ENCODE results near the gene MAML3.

MAML3 gene

GRCh38 chr4:140046016-140046415 is 108.0 kb downstream of the MAML3 start:
- Histone ChIP-seq H3K4me1 (ENCODE audit: control insufficient read depth, low read length) (peaks cover 31% of the 10 kb centered on the region), H3K4me3 (ENCODE audit: low read length) (no peak overlapping the region), H3K36me3 (ENCODE audit: control insufficient read depth, low read length) (no peaks in the 10 kb centered on the region), H3K27ac (ENCODE audit: low read depth, low read length) (no peak overlapping the region), H3K9me3 (ENCODE audit: control insufficient read depth, insufficient read depth, low read length) (no peaks in the 10 kb centered on the region), H3K9me2 (replicated peaks; ENCODE audit: control insufficient read depth, low read length) (no peaks in the 10 kb centered on the region), H3K4me2 (ENCODE audit: low read length) (no peak overlapping the region), H4K20me1 (ENCODE audit: control insufficient read depth, insufficient read depth, low read depth, low read length) (no peaks in the 10 kb centered on the region), H3F3A (ENCODE audit: control insufficient read depth, insufficient read depth) (no peaks in the 10 kb centered on the region; the same call in 1 of the 2 replicates), H3K27me3 (ENCODE audit: control insufficient read depth, low read length) (no peaks in the 10 kb centered on the region), H3K79me2 (ENCODE audit: control insufficient read depth, low read length) (peaks cover 11% of the 10 kb centered on the region; the same call in 1 of the 2 replicates)
- TF ChIP-seq, protein P1, sequence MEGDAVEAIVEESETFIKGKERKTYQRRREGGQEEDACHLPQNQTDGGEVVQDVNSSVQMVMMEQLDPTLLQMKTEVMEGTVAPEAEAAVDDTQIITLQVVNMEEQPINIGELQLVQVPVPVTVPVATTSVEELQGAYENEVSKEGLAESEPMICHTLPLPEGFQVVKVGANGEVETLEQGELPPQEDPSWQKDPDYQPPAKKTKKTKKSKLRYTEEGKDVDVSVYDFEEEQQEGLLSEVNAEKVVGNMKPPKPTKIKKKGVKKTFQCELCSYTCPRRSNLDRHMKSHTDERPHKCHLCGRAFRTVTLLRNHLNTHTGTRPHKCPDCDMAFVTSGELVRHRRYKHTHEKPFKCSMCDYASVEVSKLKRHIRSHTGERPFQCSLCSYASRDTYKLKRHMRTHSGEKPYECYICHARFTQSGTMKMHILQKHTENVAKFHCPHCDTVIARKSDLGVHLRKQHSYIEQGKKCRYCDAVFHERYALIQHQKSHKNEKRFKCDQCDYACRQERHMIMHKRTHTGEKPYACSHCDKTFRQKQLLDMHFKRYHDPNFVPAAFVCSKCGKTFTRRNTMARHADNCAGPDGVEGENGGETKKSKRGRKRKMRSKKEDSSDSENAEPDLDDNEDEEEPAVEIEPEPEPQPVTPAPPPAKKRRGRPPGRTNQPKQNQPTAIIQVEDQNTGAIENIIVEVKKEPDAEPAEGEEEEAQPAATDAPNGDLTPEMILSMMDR (IDR thresholded peaks at IDR 0.05; ENCODE audit: low read depth, low read length, poor library complexity, severe bottlenecking), result no peak
- no peak for TF ChIP-seq EZH2phosphoT487 (IDR thresholded peaks at IDR 0.05; ENCODE audit: borderline replicate concordance, low read length)

GRCh38 chr4:140044337-140044902 is 109.6 kb downstream of the MAML3 start:
- Histone ChIP-seq H3K4me2 (ENCODE audit: low read length) (no peak overlapping the region), H3K4me1 (ENCODE audit: control insufficient read depth, low read length) (peaks cover 15% of the 10 kb centered on the region), H3K9me2 (replicated peaks; ENCODE audit: control insufficient read depth, low read length) (no peaks in the 10 kb centered on the region), H4K20me1 (ENCODE audit: control insufficient read depth, insufficient read depth, low read depth, low read length) (no peaks in the 10 kb centered on the region), H3K4me3 (ENCODE audit: low read length) (no peak overlapping the region), H3K27ac (ENCODE audit: low read depth, low read length) (no peak overlapping the region), H3K79me2 (ENCODE audit: control insufficient read depth, low read length) (no peaks in the 10 kb centered on the region), H3F3A (ENCODE audit: control insufficient read depth, insufficient read depth) (no peaks in the 10 kb centered on the region), H3K27me3 (ENCODE audit: control insufficient read depth, low read length) (no peaks in the 10 kb centered on the region), H3K9me3 (ENCODE audit: control insufficient read depth, insufficient read depth, low read length) (no peaks in the 10 kb centered on the region), H3K36me3 (ENCODE audit: control insufficient read depth, low read length) (no peaks in the 10 kb centered on the region)
- TF ChIP-seq EZH2phosphoT487 (IDR thresholded peaks at IDR 0.05; ENCODE audit: borderline replicate concordance, low read length), result no peak
- TF ChIP-seq, protein P1 (IDR thresholded peaks at IDR 0.05; ENCODE audit: low read depth, low read length, poor library complexity, severe bottlenecking), result no peak

DNA sequence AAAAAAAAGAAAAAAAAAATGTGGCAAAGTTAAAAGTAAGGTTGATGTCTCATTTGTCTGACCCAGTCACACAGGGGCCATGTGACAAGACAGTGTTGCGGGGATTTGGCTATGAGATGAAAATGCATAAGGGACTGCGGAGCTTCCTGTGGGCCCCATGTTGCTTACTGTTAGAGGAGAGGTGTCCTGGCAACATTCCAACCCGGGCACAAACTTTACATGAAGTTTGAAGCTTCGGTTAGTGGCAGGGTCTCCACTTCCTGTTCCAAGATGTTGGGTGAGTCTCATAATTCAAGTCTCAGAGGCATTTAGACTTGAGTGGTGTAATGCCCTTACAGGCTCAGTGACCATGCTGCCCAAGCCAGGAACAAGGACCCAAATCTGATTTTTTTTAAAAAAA is 111.3 kb downstream of the MAML3 start:
- no peaks in the 10 kb centered on the region for H3F3A ChIP-seq (ENCODE audit: control insufficient read depth, insufficient read depth)
- H3K27me3 ChIP-seq (ENCODE audit: control insufficient read depth, low read length), result no peaks in the 10 kb centered on the region
- H3K4me1 ChIP-seq (ENCODE audit: control insufficient read depth, low read length), result no peaks in the 10 kb centered on the region
- no peaks in the 10 kb centered on the region for H3K36me3 ChIP-seq (ENCODE audit: control insufficient read depth, low read length)
- H3K79me2 ChIP-seq (ENCODE audit: control insufficient read depth, low read length), result no peaks in the 10 kb centered on the region
- H3K4me3 ChIP-seq (ENCODE audit: low read length), result no peak overlapping the region
- H3K9me3 ChIP-seq (ENCODE audit: control insufficient read depth, insufficient read depth, low read length), result no peaks in the 10 kb centered on the region
- H4K20me1 ChIP-seq (ENCODE audit: control insufficient read depth, insufficient read depth, low read depth, low read length), result no peaks in the 10 kb centered on the region
- H3K4me2 ChIP-seq (ENCODE audit: low read length), result no peak overlapping the region
- H3K9me2 ChIP-seq (replicated peaks; ENCODE audit: control insufficient read depth, low read length), result no peaks in the 10 kb centered on the region
- no peak for TF ChIP-seq EZH2phosphoT487 (IDR thresholded peaks at IDR 0.05; ENCODE audit: borderline replicate concordance, low read length)
- TF ChIP-seq, protein P1 (IDR thresholded peaks at IDR 0.05; ENCODE audit: low read depth, low read length, poor library complexity, severe bottlenecking), result no peak
- no peak overlapping the region for H3K27ac ChIP-seq (ENCODE audit: low read depth, low read length)

Measured in DOHH2 (cell line).